Activated naive CD8-positive, alpha-beta T cell treated with anti-CD3 and anti-CD28 coated beads for 36 hours (primary cell): Measurements from ENCODE around the gene CDH6. TPM values are rescaled to one million over a fixed set of nuclear protein-coding genes. Genes with fewer than 3 reads are reported as not detected.

ENCODE experiments used
- DNase-seq: peaks from one replicate; pipeline ENCODE4 v3.0.0; 2021
- H3K27ac Mint-ChIP-seq: one replicate; pipeline ENCODE4 v1.8.0; 2022; ENCODE audit warnings: mild to moderate bottlenecking, moderate library complexity, mixed read lengths
- H3K27me3 Mint-ChIP-seq: one replicate; pipeline ENCODE4 v1.8.0; 2022; ENCODE audit warnings: mild to moderate bottlenecking, mixed read lengths
- H3K36me3 Mint-ChIP-seq: one replicate; pipeline ENCODE4 v1.8.0; 2021; ENCODE audit warnings: mild to moderate bottlenecking, mixed read lengths
- H3K4me1 Mint-ChIP-seq: one replicate; pipeline ENCODE4 v1.8.0; 2021; ENCODE audit warnings: mixed read lengths
- H3K4me3 Mint-ChIP-seq: one replicate; pipeline ENCODE4 v1.8.0; 2022; ENCODE audit warnings: mild to moderate bottlenecking, moderate library complexity, mixed read lengths
- H3K9me3 Mint-ChIP-seq: one replicate; pipeline ENCODE4 v1.8.0; 2022; ENCODE audit warnings: mixed read lengths
- total RNA-seq, 2 experiments: library from RNA; stranded (reverse); gene quantifications; one replicate each; pipeline ENCODE4 v1.2.3, GENCODE V29; 2021

Gene CDH6
- total RNA-seq, 2 experiments from 2014 or later: not detected

- peaks cover 12% of the 10 kb centered on the region for H3K27me3 Mint-ChIP-seq
- no peaks in the 10 kb centered on the region for H3K36me3 Mint-ChIP-seq
- H3K4me3 Mint-ChIP-seq: no peak overlapping the region
- H3K9me3 Mint-ChIP-seq: no peaks in the 10 kb centered on the region
- no peaks in the 10 kb centered on the region for H3K4me1 Mint-ChIP-seq
- no peak for DNase-seq
- H3K27ac Mint-ChIP-seq: no peak overlapping the region
Measured at GRCh38 chr5:31186672-31187267, 6.7 kb upstream of the CDH6 start.

- peaks cover 20% of the 10 kb centered on the region for H3K27me3 Mint-ChIP-seq
- no peaks in the 10 kb centered on the region for H3K36me3 Mint-ChIP-seq
- DNase-seq: no peak
- no peaks in the 10 kb centered on the region for H3K4me1 Mint-ChIP-seq
- no peaks in the 10 kb centered on the region for H3K9me3 Mint-ChIP-seq
- no peak overlapping the region for H3K27ac Mint-ChIP-seq
- H3K4me3 Mint-ChIP-seq: no peak overlapping the region
Measured at GRCh38 chr5:31187591-31187990, 5.9 kb upstream of the CDH6 start.

- DNase-seq: no peak
- peaks cover 7% of the 10 kb centered on the region for H3K4me1 Mint-ChIP-seq
- H3K4me3 Mint-ChIP-seq: no peak overlapping the region
- no peak overlapping the region for H3K27ac Mint-ChIP-seq
- no peaks in the 10 kb centered on the region for H3K36me3 Mint-ChIP-seq
- H3K9me3 Mint-ChIP-seq: no peaks in the 10 kb centered on the region
- peaks cover 66% of the 10 kb centered on the region for H3K27me3 Mint-ChIP-seq
Measured at GRCh38 chr5:31192442-31192841, 1.0 kb upstream of the CDH6 start.

GRCh38 chr5:31193116-31193515 lies 370 bp upstream of the CDH6 start:
- DNase-seq: no peak
- Mint-ChIP-seq H3K4me3 (no peak overlapping the region), H3K27ac (no peak overlapping the region), H3K36me3 (no peaks in the 10 kb centered on the region), H3K9me3 (no peaks in the 10 kb centered on the region), H3K4me1 (peaks cover 7% of the 10 kb centered on the region), H3K27me3 (peaks cover 69% of the 10 kb centered on the region)

GRCh38 chr5:31194468-31194813 lies 955 bp downstream of the CDH6 start:
- Mint-ChIP-seq H3K4me3 (no peak overlapping the region), H3K27ac (no peak overlapping the region), H3K9me3 (no peaks in the 10 kb centered on the region), H3K36me3 (no peaks in the 10 kb centered on the region), H3K4me1 (peaks cover 7% of the 10 kb centered on the region), H3K27me3 (peaks cover 69% of the 10 kb centered on the region)
- DNase-seq: no peak

GRCh38 chr5:31194892-31195555 lies 1.5 kb downstream of the CDH6 start:
- no peak for DNase-seq
- no peaks in the 10 kb centered on the region for H3K36me3 Mint-ChIP-seq
- peaks cover 65% of the 10 kb centered on the region for H3K27me3 Mint-ChIP-seq
- peaks cover 7% of the 10 kb centered on the region for H3K4me1 Mint-ChIP-seq
- no peak overlapping the region for H3K4me3 Mint-ChIP-seq
- H3K9me3 Mint-ChIP-seq: no peaks in the 10 kb centered on the region
- no peak overlapping the region for H3K27ac Mint-ChIP-seq

- peaks cover 61% of the 10 kb centered on the region for H3K27me3 Mint-ChIP-seq
- H3K36me3 Mint-ChIP-seq: no peaks in the 10 kb centered on the region
- no peak overlapping the region for H3K27ac Mint-ChIP-seq
- peaks cover 7% of the 10 kb centered on the region for H3K4me1 Mint-ChIP-seq
- no peak overlapping the region for H3K4me3 Mint-ChIP-seq
- DNase-seq: no peak
- no peaks in the 10 kb centered on the region for H3K9me3 Mint-ChIP-seq
Measured at GRCh38 chr5:31196309-31196708, 2.8 kb downstream of the CDH6 start.

- H3K4me1 Mint-ChIP-seq: peaks cover 7% of the 10 kb centered on the region
- no peak for DNase-seq
- no peaks in the 10 kb centered on the region for H3K9me3 Mint-ChIP-seq
- no peaks in the 10 kb centered on the region for H3K36me3 Mint-ChIP-seq
- no peak overlapping the region for H3K27ac Mint-ChIP-seq
- peaks cover 53% of the 10 kb centered on the region for H3K27me3 Mint-ChIP-seq
- no peak overlapping the region for H3K4me3 Mint-ChIP-seq
Measured at GRCh38 chr5:31197183-31197582, 3.7 kb downstream of the CDH6 start.

- Mint-ChIP-seq H3K4me3 (no peak overlapping the region), H3K27me3 (no peaks in the 10 kb centered on the region), H3K36me3 (no peaks in the 10 kb centered on the region), H3K9me3 (no peaks in the 10 kb centered on the region), H3K27ac (no peak overlapping the region), H3K4me1 (no peaks in the 10 kb centered on the region)
- no peak for DNase-seq
Measured at GRCh38 chr5:31204958-31205357, 11.5 kb downstream of the CDH6 start.

GRCh38 chr5:31208043-31208442 lies 14.6 kb downstream of the CDH6 start:
- no peaks in the 10 kb centered on the region for H3K27me3 Mint-ChIP-seq
- DNase-seq: no peak
- H3K9me3 Mint-ChIP-seq: no peaks in the 10 kb centered on the region
- H3K36me3 Mint-ChIP-seq: no peaks in the 10 kb centered on the region
- H3K4me3 Mint-ChIP-seq: no peak overlapping the region
- H3K4me1 Mint-ChIP-seq: no peaks in the 10 kb centered on the region
- no peak overlapping the region for H3K27ac Mint-ChIP-seq

- Mint-ChIP-seq H3K4me1 (no peaks in the 10 kb centered on the region), H3K4me3 (no peak overlapping the region), H3K27ac (no peak overlapping the region), H3K36me3 (no peaks in the 10 kb centered on the region), H3K9me3 (no peaks in the 10 kb centered on the region), H3K27me3 (no peaks in the 10 kb centered on the region)
- DNase-seq: no peak
Measured at GRCh38 chr5:31209334-31209733, 15.8 kb downstream of the CDH6 start.

GRCh38 chr5:31211098-31211497 lies 17.6 kb downstream of the CDH6 start:
- Mint-ChIP-seq H3K27ac (no peak overlapping the region), H3K27me3 (no peaks in the 10 kb centered on the region), H3K4me3 (no peak overlapping the region), H3K9me3 (no peaks in the 10 kb centered on the region), H3K36me3 (no peaks in the 10 kb centered on the region), H3K4me1 (no peaks in the 10 kb centered on the region)
- no peak for DNase-seq

GRCh38 chr5:31213257-31213656 lies 19.8 kb downstream of the CDH6 start:
- H3K36me3 Mint-ChIP-seq: no peaks in the 10 kb centered on the region
- no peak overlapping the region for H3K27ac Mint-ChIP-seq
- no peaks in the 10 kb centered on the region for H3K9me3 Mint-ChIP-seq
- H3K4me1 Mint-ChIP-seq: no peaks in the 10 kb centered on the region
- no peak overlapping the region for H3K4me3 Mint-ChIP-seq
- no peaks in the 10 kb centered on the region for H3K27me3 Mint-ChIP-seq
- no peak for DNase-seq

- no peaks in the 10 kb centered on the region for H3K4me1 Mint-ChIP-seq
- DNase-seq: no peak
- no peak overlapping the region for H3K27ac Mint-ChIP-seq
- H3K9me3 Mint-ChIP-seq: no peaks in the 10 kb centered on the region
- no peaks in the 10 kb centered on the region for H3K36me3 Mint-ChIP-seq
- H3K4me3 Mint-ChIP-seq: no peak overlapping the region
- no peaks in the 10 kb centered on the region for H3K27me3 Mint-ChIP-seq
Measured at GRCh38 chr5:31213705-31214121, 20.2 kb downstream of the CDH6 start.

- Mint-ChIP-seq H3K27ac (no peak overlapping the region), H3K4me3 (no peak overlapping the region), H3K27me3 (no peaks in the 10 kb centered on the region), H3K9me3 (no peaks in the 10 kb centered on the region), H3K4me1 (no peaks in the 10 kb centered on the region), H3K36me3 (no peaks in the 10 kb centered on the region)
- DNase-seq: no peak
Measured at GRCh38 chr5:31214229-31214628, 20.7 kb downstream of the CDH6 start.

GRCh38 chr5:31215236-31215635 lies 21.8 kb downstream of the CDH6 start:
- Mint-ChIP-seq H3K27ac (no peak overlapping the region), H3K27me3 (no peaks in the 10 kb centered on the region), H3K4me1 (no peaks in the 10 kb centered on the region), H3K4me3 (no peak overlapping the region), H3K9me3 (peaks cover 1% of the 10 kb centered on the region), H3K36me3 (no peaks in the 10 kb centered on the region)
- DNase-seq: no peak
